Measurements from ENCODE around the gene QARS1.

The QARS1 gene

DNA sequence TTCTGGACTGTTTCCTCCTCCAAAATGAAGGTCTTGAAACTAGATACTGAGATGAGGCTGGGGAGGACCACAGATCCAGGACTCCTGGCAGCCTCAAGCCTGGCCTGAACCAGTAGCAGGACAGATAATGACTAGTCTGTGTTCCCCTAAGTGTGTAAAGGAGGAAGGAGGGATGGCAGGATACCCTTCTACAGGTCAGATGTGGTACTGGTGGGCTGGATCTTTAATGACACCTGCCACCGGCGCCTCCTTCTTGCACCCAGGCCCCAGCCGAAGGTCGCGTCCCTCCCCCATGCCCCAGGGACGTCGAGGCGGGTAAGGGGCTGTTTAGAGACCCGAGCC, 15.5 kb upstream of the QARS1 start:
- no peak for DNase-seq

- DNase-seq, result no peak
These were observed 14.9 kb upstream of the QARS1 start for GRCh38 chr3:49119439-49119838.

DNA sequence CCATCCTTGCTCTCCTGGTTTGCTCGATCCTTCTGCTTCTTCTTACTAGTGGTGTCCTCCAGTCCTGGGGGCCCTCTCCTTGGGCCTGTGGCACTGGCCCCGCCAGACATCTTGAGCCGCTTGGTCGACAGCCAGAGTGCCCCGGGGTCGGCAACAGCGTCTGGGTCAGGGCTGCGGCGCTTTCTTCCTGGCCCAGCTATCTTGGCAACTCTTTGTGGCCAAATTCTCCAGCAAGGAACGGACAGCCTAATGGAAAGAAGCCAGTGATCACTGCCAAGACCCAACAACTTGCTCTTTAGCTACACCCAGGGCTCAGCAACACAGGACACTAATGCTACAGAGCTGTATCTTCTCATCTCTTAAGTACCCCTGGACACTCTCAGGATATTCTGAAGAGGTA, 14.5 kb upstream of the QARS1 start:
- no peak for DNase-seq

- DNase-seq, result no peak
These were observed 7.7 kb upstream of the QARS1 start for GRCh38 chr3:49112262-49112661.

GRCh38 chr3:49111347-49111746, 6.8 kb upstream of the QARS1 start:
- no peak for DNase-seq

DNA sequence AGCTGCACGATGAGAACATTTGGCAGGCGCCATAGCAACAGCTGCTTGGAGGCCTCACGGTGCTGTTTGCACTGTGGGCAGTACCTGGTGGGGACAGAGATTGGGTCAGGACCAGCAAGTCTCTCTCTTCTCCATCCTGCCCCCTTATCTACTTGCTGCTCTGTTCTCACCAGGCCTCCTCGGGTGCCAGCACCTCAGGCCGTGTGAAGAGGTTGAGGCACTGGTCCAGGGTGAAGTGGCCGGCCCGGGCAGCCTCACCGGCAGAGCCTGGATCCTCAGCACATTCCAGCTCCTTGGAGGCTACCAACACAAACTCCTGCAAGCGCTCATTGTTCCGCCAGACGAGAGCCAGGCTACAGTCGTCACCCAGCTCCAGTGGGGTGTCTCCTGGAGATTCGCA, 6.2 kb upstream of the QARS1 start:
- DNase-seq, result no peak

GRCh38 chr3:49108346-49108745, 3.8 kb upstream of the QARS1 start:
- DNase-seq, result no peak

DNA sequence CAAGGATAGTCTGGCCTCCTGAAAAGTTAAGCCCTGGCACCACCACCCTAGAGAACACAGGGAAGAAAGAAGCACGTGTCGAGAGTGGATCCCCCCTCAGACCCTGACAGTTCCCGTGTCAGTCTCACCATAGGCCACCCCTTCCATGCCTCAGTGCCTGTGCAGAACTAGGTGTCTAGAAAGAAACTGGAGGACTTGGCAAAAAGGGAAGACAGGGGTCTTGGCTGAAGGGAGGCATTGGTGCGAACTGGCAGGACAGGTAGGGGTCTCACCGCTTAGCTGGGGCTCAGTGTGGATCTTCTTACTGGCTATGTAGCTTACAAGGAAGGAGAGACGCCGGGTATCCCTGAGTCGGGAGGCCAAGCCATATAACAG, 518 bp downstream of the QARS1 start:
- DNase-seq, result no peak

DNA sequence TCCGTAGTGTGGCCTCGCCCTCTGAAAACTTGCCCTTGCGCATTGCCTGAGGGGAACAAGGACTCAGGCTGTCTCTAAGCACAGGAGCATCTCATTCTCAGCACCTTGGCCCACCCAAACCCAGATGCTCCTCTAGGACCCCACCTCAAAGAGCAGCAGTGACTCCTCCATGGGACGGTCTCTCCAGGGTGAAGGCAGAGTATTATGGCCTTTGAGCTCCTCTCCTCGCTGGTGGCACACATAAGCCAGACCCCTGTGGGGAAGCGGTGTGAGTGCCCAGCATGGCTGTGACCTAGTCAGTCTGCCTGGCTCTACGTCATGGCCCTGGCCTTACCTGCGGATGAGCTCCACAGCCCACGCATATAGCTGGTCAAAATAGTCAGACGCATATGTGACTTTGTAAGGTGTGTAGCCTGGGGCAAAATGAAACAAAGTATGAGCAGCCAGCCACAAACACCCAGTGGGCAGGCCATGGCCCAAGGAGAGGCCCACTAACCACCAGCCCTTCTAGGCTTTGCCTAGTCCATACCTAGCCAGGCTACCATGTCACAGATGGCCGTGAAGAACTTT, 4.4 kb downstream of the QARS1 start:
- no peak for DNase-seq

- DNase-seq, result no peak
These were observed 5.5 kb downstream of the QARS1 start for GRCh38 chr3:49098910-49099630.

DNA sequence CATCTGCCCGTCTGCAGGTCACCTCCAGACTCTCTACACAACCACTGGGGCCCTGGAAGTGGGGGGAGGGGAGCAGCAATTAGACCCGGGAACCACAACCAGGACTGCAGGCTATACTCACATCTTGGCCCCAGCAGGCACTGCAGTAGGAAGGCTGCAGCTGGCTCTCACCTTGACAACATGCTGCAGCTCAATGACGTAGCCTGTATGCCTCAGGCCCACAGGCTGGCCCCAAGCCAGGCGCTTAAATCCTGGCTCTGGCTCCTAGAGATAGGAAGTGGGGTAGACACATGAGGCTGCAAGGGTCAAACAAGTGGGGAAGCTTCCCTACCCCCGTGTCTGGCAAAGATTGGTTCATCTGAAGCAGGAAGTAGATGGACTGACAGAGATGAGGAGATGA, 6.1 kb downstream of the QARS1 start:
- peak; percentile 12 for DNase-seq

- peak; percentile 91 for DNase-seq
These were observed 10.4 kb downstream of the QARS1 start, which contains the start of gene QRICH1 for GRCh38 chr3:49093853-49094767. TSS of gene QRICH1 (minus strand) at chr3:49094071. CDS start at chr3:49077017, 17,054 bp downstream.

GRCh38 chr3:49092938-49093852, 11.4 kb downstream of the QARS1 start:
- peak; percentile 41 for DNase-seq

DNA sequence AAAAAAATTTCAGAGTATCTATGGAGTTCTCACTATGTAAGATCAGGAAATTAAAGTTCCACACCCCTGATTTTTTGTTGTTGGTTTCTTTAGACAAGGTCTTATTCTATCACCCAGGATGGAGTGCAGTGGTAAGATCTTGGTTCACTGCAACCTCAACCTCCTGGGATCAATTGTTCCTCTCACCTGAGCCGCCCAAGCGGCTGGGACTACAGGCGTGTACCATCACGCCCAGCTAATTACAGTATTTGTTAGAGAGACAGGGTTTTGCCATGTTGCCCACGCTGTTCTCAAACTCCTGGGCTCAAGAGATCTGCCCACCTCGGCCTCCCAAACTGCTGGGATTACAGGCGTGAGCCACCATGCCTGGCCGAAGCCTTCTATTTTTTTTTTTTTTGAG, 23.1 kb downstream of the QARS1 start:
- DNase-seq, result peak; percentile 1

GRCh38 chr3:49079270-49079669, 25.3 kb downstream of the QARS1 start:
- no peak for DNase-seq

DNA sequence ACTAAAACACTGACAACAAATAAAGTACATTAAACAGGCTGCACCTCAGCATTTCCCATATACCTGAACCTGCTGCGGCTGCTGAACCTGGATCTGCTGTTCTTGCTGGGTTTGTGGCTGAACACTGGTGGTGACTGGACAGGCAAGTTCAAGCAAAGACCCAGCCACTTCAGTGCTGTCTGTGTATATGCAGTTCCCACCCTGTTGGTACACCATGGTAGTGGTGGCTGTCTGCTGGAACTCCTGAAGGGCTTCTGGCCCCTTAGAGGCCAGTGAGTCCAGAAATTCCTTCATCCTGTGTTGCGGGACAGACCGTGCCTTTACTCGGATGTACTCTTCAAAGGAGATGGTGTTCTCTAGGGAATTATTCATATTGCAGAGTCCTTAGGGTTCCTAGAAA, 27.9 kb downstream of the QARS1 start:
- DNase-seq, result no peak

DNA sequence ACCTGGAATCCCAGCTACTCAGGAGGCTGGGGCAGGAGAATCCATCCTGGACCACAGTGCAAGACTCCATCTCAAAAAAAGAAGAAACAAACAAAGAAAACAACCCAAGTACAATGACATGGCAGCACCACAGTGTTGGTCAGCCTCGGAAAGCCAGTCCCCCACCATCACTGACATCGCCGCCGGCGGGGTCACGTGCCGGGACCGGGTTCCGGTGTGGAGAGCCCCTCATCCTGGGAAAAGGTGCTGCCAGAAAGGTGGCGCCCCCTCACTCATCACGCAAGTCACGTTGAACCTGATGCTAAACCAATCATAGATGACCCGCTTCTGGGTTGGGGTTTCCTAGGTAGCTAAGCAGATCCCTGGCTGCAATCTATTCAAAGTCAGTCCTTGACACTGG, 28.4 kb downstream of the QARS1 start:
- DNase-seq, result no peak

DNA sequence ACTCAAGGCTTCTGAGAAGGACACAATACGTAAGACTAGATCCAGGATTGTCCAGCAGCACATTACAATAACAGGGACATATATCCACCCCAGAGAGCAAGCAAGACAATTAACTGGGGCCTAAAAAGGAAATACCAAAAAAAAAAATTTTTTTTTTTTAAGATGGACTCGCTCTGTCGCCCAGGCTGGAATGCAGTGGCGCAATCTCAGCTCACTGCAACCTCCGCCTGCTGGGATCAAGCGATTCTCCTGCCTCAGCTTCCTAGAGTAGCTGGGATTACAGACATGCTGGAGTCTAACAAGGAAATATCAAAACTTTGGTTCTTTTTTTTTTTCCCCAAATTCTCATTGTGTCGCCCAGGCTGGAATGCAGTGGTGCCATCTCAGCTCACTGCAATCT, 46.5 kb downstream of the QARS1 start:
- DNase-seq, result no peak

- DNase-seq, result no peak
These were observed 47.3 kb downstream of the QARS1 start for GRCh38 chr3:49057268-49057667.

GRCh38 chr3:49054344-49054862, 50.2 kb downstream of the QARS1 start:
- DNase-seq, result no peak

GRCh38 chr3:49053543-49053942, 51.0 kb downstream of the QARS1 start:
- no peak for DNase-seq

Measured in NCI-H1105 treated with DMSO at 0.1 percent for 48 hours (cell line).